Common myeloid progenitor, CD34-positive (primary cell): Measurements from ENCODE around the gene PRMT9.
A peak's percentile ranks its signal among the peaks of the same experiment; 100 is the strongest.

ENCODE experiments used
- CTCF ChIA-PET: fragments of 350-600 bp; sonication (Branson Sonifier 250); formaldehyde crosslinking; loops from one replicate; lab custom pipeline; 2021; ENCODE audit warnings: antibody characterized with exemption; lab: Charles Lee
- POLR2A ChIA-PET: fragments of 350-600 bp; sonication (Branson Sonifier 250); formaldehyde crosslinking; loops from one replicate; lab custom pipeline; 2021; ENCODE audit warnings: antibody characterized with exemption; lab: Charles Lee
- DNase-seq, 3 donors: peaks; one replicate each; pipeline versions ENCODE4 v3.0.0 to v3.0.0-alpha.2; 2013
- H3K27ac ChIP-seq, 2 experiments: 1 replicate in 1 of 2; 2 replicates in 1 of 2; pipeline ENCODE4 v1.7.0; 2013; ENCODE audit warnings: inconsistent platforms in 2 of 2, low read length in 2 of 2, mild to moderate bottlenecking in 2 of 2, low read depth in 1 of 2, moderate library complexity in 1 of 2; ENCODE audit not compliant: severe bottlenecking in 2 of 2, insufficient read depth in 1 of 2, poor library complexity in 1 of 2
- H3K27me3 ChIP-seq, 5 experiments: replicated peaks in 2 of 5; 1 replicate in 3 of 5; 2 replicates in 2 of 5; pipeline versions ENCODE4 v1.6.1 to v1.7.0; 2013; ENCODE audit warnings: low read length in 4 of 5, mild to moderate bottlenecking in 2 of 5, moderate library complexity in 2 of 5, inconsistent platforms in 1 of 5; ENCODE audit not compliant: insufficient read depth in 5 of 5, control insufficient read depth in 4 of 5
- H3K36me3 ChIP-seq, 4 experiments: 1 replicate in 2 of 4; 2 replicates in 2 of 4; pipeline versions ENCODE4 v1.6.1 to v1.7.0; 2013; ENCODE audit warnings: low read length in 3 of 4, control low read depth in 1 of 4, mild to moderate bottlenecking in 1 of 4; ENCODE audit not compliant: control insufficient read depth in 4 of 4, insufficient read depth in 4 of 4
- H3K4me1 ChIP-seq, 4 experiments: 1 replicate in 3 of 4; 2 replicates in 1 of 4; pipeline versions ENCODE4 v1.6.1 to v1.7.1; 2013; ENCODE audit warnings: low read length in 3 of 4, mild to moderate bottlenecking in 3 of 4, control low read depth in 1 of 4, inconsistent platforms in 1 of 4, moderate library complexity in 1 of 4; ENCODE audit not compliant: control insufficient read depth in 4 of 4, insufficient read depth in 4 of 4; ENCODE audit errors: control extremely low read depth in 1 of 4
- H3K4me3 ChIP-seq, 7 experiments: 1 replicate in 4 of 7; 2 replicates in 3 of 7; pipeline versions ENCODE4 v1.5.1 to v1.7.0; 2013; ENCODE audit warnings: mild to moderate bottlenecking in 7 of 7, low read length in 6 of 7, moderate library complexity in 6 of 7, inconsistent platforms in 2 of 7, low read depth in 2 of 7, control low read depth in 1 of 7; ENCODE audit not compliant: insufficient read depth in 4 of 7, control insufficient read depth in 1 of 7; ENCODE audit errors: extremely low read depth in 1 of 7
- H3K9me3 ChIP-seq, 5 experiments: 1 replicate in 4 of 5; 2 replicates in 1 of 5; pipeline versions ENCODE4 v1.6.1 to v1.7.1; 2013; ENCODE audit warnings: low read length in 4 of 5, mild to moderate bottlenecking in 2 of 5, inconsistent platforms in 1 of 5, low read depth in 1 of 5, moderate library complexity in 1 of 5; ENCODE audit not compliant: control insufficient read depth in 4 of 5, insufficient read depth in 2 of 5; ENCODE audit errors: control extremely low read depth in 1 of 5
- WGBS: methylation state at CpG from one replicate; pipeline ENCODE4 v1.1.5; 2013; ENCODE audit not compliant: insufficient coverage; 5-methylcytosine and 5-hydroxymethylcytosine counted together

PRMT9 gene

DNA sequence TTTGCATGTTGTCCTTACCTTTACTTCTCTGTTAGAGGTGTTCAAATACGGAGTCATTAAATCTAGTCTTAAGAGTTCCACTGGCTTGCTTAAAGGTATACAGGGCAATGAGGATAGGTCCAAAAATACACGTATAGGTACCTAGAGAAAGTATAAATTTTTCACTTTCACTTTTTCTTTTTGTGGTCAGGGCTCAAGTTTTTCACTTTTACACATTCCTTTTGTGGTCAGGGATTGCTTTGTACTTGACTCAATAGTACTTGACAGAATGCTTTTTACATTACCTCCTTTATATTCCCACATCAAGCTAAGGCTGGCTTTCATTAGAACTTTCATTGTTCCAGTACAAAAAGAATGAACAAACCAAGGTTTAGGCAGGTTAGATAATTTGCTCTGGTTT, 45.0 kb downstream of the PRMT9 start:
- ChIA-PET CTCF (interaction anchor here (0.7 to 1.0 kb wide), 2 partner anchors 10 to 61 kb away, joined by 3 read pairs; no protein-coding TSS in a partner anchor), POLR2A (no interaction called here)
- Histone ChIP-seq H3K4me3 (no peak overlapping the region), H3K36me3 (peaks cover 28 to 56% (median 34%) of the 10 kb centered on the region in 4 experiments), H3K9me3 (no peaks in the 10 kb centered on the region), H3K27ac (peak overlapping the region in 1 of 2 experiments; percentile 40), H3K27me3 (no peaks in the 10 kb centered on the region), H3K4me1 (peaks cover 0 to 1% (median 0%) of the 10 kb centered on the region in 4 experiments)
- DNase-seq = peak in 2 of 3 donors; percentile 9 to 15
- WGBS = 60% methylated on average over 2 of the region's 2 CpGs

DNA sequence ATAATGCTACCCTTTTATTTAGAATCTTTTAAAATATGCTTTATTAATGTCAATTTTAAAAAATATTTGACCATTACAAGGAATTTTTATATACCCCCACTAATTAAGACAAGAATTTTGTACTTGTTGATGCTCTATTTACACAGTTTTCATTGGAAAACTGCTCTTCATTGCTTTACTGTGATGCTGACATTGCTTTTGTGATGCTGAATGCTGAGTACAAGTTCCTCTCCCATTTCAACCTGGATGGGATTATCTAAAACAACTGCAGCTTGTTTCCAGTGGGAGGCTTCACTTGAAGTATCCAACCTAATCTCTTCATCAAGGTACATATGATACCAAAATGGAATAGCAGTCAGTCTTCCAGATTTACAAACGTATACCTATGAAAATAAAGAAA, 45.6 kb downstream of the PRMT9 start:
- CTCF ChIA-PET = interaction anchor here (0.7 to 1.0 kb wide), 3 partner anchors 11 to 62 kb away, joined by 3 read pairs; no protein-coding TSS in a partner anchor
- POLR2A ChIA-PET = no interaction called here

GRCh38 chr4:147635348-147635747, 48.6 kb downstream of the PRMT9 start:
- H3K4me1 ChIP-seq = peaks cover 0 to 1% (median 0%) of the 10 kb centered on the region in 4 experiments
- CTCF ChIA-PET = no interaction called here
- no peaks in the 10 kb centered on the region for H3K9me3 ChIP-seq
- H3K4me3 ChIP-seq = no peak overlapping the region
- no peak for DNase-seq
- peaks cover 24 to 67% (median 44%) of the 10 kb centered on the region in 4 experiments for H3K36me3 ChIP-seq
- H3K27ac ChIP-seq = no peak overlapping the region
- no peaks in the 10 kb centered on the region for H3K27me3 ChIP-seq
- POLR2A ChIA-PET = no interaction called here

More for the DNA sequence above, 45.6 kb downstream of the PRMT9 start:
- no peaks in the 10 kb centered on the region for H3K27me3 ChIP-seq
- H3K27ac ChIP-seq = no peak overlapping the region
- WGBS = no CpG with 5 or more reads among the region's 1 CpG
- DNase-seq = no peak
- H3K4me1 ChIP-seq = peaks cover 0 to 1% (median 0%) of the 10 kb centered on the region in 4 experiments
- H3K9me3 ChIP-seq = no peaks in the 10 kb centered on the region
- peaks cover 28 to 61% (median 37%) of the 10 kb centered on the region in 4 experiments for H3K36me3 ChIP-seq
- H3K4me3 ChIP-seq = no peak overlapping the region

DNA sequence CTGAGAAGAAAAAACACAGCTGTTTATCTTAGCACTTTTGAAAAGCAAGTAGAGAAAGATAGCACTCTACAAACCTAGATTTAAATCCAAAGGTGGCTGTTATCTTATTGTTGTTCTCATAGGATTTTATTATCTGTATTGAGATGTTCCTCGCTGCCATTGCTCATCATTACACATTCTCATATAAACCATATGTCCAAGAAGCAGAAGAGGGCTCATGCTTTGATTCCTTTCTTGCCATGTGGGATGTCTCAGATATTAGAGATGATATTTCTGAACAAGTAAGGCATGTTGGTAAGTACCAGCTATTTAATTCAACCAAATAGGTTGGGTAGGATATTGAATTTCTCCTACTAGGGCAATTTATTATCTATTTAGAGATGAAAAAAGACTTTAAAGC, 50.3 kb downstream of the PRMT9 start:
- Histone ChIP-seq H3K9me3 (no peaks in the 10 kb centered on the region), H3K4me3 (no peak overlapping the region), H3K4me1 (no peaks in the 10 kb centered on the region), H3K36me3 (peaks cover 23 to 81% (median 50%) of the 10 kb centered on the region in 4 experiments), H3K27me3 (no peaks in the 10 kb centered on the region), H3K27ac (no peak overlapping the region)
- POLR2A ChIA-PET = no interaction called here
- CTCF ChIA-PET = interaction anchor here (0.6 to 1.6 kb wide), 2 partner anchors 9 to 211 kb away, joined by 3 to 4 read pairs; no protein-coding TSS in a partner anchor
- DNase-seq = no peak
- WGBS = no CpG with 5 or more reads among the region's 1 CpG

GRCh38 chr4:147633113-147633512, 50.9 kb downstream of the PRMT9 start:
- DNase-seq = no peak
- no peak overlapping the region for H3K4me3 ChIP-seq
- 100% methylated on average over 1 of the region's 3 CpGs for WGBS
- H3K27me3 ChIP-seq = no peaks in the 10 kb centered on the region
- H3K4me1 ChIP-seq = no peaks in the 10 kb centered on the region
- H3K9me3 ChIP-seq = no peaks in the 10 kb centered on the region
- ChIA-PET POLR2A (no interaction called here), CTCF (interaction anchor here (0.6 to 1.6 kb wide), 2 partner anchors 8 to 212 kb away, joined by 3 to 4 read pairs; no protein-coding TSS in a partner anchor)
- H3K36me3 ChIP-seq = peaks cover 20 to 82% (median 46%) of the 10 kb centered on the region in 4 experiments
- no peak overlapping the region for H3K27ac ChIP-seq

DNA sequence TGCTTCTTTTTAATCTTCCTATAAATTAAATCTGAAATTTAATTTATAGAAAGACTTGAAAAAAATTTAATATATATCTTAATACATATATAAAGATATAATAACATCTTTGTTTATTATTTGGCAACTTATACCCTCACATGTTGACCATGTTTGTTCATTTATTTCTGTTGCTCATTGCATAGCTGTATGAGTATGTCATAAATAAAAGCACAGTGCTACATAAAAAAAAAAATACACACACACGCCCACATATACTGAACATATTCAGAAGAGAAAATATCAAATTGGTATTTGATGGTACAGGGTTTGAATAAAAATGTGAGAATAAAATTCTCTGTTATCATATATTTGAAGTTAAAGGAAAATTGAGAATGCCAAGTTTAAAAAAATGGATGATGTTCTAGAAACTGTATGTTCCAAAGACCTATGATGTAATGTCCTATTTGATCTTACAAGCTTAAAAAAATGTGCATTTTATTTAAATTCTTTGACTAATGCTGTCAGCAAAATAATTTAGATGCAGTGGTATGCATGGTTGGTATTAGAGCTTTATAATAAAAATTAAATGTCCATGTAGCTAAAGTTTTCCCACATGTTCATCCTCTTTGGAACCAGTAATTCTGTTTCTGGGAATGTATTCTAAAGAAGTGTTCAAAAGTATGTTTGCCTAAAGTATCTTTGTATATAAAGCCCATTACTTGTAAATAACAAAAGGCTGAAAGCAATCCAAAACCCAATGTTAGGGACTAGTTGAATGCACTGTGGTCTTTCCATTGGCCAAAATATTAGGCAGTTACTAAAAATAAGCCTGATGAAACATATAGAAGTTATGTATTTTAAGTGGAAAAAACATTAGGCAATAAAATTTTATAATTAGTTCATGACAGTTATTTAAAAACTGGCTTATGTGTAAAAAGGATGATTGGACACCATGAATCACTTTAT, 53.9 kb downstream of the PRMT9 start:
- Histone ChIP-seq H3K9me3 (no peaks in the 10 kb centered on the region), H3K36me3 (peaks cover 18 to 87% (median 43%) of the 10 kb centered on the region in 4 experiments), H3K4me3 (no peak overlapping the region), H3K27ac (no peak overlapping the region), H3K4me1 (no peaks in the 10 kb centered on the region), H3K27me3 (no peaks in the 10 kb centered on the region)
- no CpG with 5 or more reads among the region's 1 CpG for WGBS
- DNase-seq = no peak
- CTCF ChIA-PET = interaction anchor here (1.7 kb wide), 1 partner anchor 13 kb away, joined by 4 read pairs; the partner anchor contains the start of gene TMEM184C
- POLR2A ChIA-PET = no interaction called here

- Histone ChIP-seq H3K36me3 (peaks cover 16 to 82% (median 38%) of the 10 kb centered on the region in 4 experiments), H3K27me3 (no peaks in the 10 kb centered on the region), H3K27ac (no peak overlapping the region), H3K9me3 (no peaks in the 10 kb centered on the region), H3K4me3 (no peak overlapping the region), H3K4me1 (no peaks in the 10 kb centered on the region)
- DNase-seq = no peak
- WGBS = no CpG with 5 or more reads among the region's 3 CpGs
- ChIA-PET CTCF (interaction anchor here (0.6 kb wide), 1 partner anchor 1208 kb away, joined by 3 read pairs; no protein-coding TSS in a partner anchor), POLR2A (no interaction called here)
Measured at GRCh38 chr4:147628415-147628814, 55.5 kb downstream of the PRMT9 start.
